Measurements from ENCODE around the gene MYOC. TPM values are rescaled to one million over a fixed set of nuclear protein-coding genes. Genes with fewer than 3 reads are reported as not detected.

MYOC gene
- total RNA-seq, 1 experiment from 2014 or later, result not detected

DNA sequence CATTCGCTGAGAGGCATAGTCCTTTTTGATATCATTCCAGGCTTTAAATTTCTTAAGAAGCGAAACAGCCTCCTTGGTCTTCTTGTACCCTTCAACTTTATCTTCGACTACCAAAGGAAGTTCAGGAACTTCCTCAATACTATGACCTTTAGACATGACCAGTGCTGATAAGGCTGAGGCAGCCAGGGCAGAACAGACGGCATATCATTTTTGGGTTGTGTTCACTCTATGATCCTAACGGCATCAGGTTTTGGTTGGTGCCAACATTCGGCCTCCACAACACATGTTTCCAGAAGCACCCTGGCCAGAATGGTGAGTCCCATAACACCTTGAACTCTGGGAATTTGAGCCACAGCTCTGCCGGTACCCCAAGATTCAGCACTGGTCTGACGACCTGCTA lies 31.4 kb upstream of the MYOC start:
- no peak for DNase-seq
- no peaks in the 10 kb centered on the region for H3K4me1 ChIP-seq
- H3K36me3 ChIP-seq (ENCODE audit: control insufficient read depth, insufficient read depth, low read length), result no peaks in the 10 kb centered on the region
- BruUV-seq (replicated peaks), result no TSS peak
- TF ChIP-seq, protein P1, sequence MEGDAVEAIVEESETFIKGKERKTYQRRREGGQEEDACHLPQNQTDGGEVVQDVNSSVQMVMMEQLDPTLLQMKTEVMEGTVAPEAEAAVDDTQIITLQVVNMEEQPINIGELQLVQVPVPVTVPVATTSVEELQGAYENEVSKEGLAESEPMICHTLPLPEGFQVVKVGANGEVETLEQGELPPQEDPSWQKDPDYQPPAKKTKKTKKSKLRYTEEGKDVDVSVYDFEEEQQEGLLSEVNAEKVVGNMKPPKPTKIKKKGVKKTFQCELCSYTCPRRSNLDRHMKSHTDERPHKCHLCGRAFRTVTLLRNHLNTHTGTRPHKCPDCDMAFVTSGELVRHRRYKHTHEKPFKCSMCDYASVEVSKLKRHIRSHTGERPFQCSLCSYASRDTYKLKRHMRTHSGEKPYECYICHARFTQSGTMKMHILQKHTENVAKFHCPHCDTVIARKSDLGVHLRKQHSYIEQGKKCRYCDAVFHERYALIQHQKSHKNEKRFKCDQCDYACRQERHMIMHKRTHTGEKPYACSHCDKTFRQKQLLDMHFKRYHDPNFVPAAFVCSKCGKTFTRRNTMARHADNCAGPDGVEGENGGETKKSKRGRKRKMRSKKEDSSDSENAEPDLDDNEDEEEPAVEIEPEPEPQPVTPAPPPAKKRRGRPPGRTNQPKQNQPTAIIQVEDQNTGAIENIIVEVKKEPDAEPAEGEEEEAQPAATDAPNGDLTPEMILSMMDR (IDR thresholded peaks at IDR 0.05; ENCODE audit: insufficient read depth in 1 of 2, low read depth in 1 of 2, low read length in 1 of 2, severe bottlenecking in 1 of 2, unreplicated experiment in 1 of 2), result no peak
- no peaks in the 10 kb centered on the region for H3K27me3 Mint-ChIP-seq (ENCODE audit: insufficient read depth, unreplicated experiment)
- ChIA-PET CTCF (no interaction called here), POLR2A (no interaction called here)
- intact Hi-C loops (cut with micrococcal nuclease; ENCODE audit: unreplicated experiment), result no loop called here
- no peaks in the 10 kb centered on the region for H3K9me3 Mint-ChIP-seq (ENCODE audit: unreplicated experiment)
- H3K4me1 Mint-ChIP-seq (ENCODE audit: low read depth, unreplicated experiment), result no peaks in the 10 kb centered on the region
- H3K27me3 ChIP-seq (replicated peaks; ENCODE audit: control insufficient read depth, insufficient read depth, low read length), result no peaks in the 10 kb centered on the region
- no peaks in the 10 kb centered on the region for H3K9me3 ChIP-seq
- no peaks in the 10 kb centered on the region for H3K36me3 Mint-ChIP-seq (ENCODE audit: insufficient read depth, unreplicated experiment)
- H3K4me3 ChIP-seq (ENCODE audit: low read depth, low read length), result no peak overlapping the region
- H3K27ac Mint-ChIP-seq (ENCODE audit: unreplicated experiment), result no peak overlapping the region
- H3K4me3 Mint-ChIP-seq (ENCODE audit: unreplicated experiment), result no peak overlapping the region

DNA sequence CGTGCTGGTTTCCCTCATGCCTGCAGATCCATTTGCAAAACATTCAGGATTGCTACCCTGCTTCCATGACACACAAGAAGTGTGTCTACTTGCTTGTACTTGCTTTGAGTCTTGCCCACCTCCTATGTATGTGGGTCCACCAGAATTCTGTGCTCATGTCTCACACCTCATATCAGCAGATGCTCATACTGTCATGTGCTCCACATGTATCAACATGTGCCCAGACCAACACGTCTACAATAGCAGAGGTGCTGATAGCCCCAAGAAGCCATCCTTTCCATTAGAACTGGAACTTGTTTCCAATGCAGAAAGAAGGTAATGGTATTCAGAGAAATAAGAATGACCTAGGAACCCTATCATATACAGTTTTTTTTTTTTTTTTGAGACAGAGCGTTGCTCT lies 27.9 kb upstream of the MYOC start:
- Mint-ChIP-seq H3K27me3 (ENCODE audit: insufficient read depth, unreplicated experiment) (peaks cover 3% of the 10 kb centered on the region), H3K9me3 (ENCODE audit: unreplicated experiment) (no peaks in the 10 kb centered on the region), H3K4me3 (ENCODE audit: unreplicated experiment) (no peak overlapping the region), H3K36me3 (ENCODE audit: insufficient read depth, unreplicated experiment) (no peaks in the 10 kb centered on the region), H3K4me1 (ENCODE audit: low read depth, unreplicated experiment) (no peaks in the 10 kb centered on the region), H3K27ac (ENCODE audit: unreplicated experiment) (no peak overlapping the region)
- ChIA-PET POLR2A (no interaction called here), CTCF (no interaction called here)
- TF ChIP-seq, protein P1 (IDR thresholded peaks at IDR 0.05; ENCODE audit: insufficient read depth in 1 of 2, low read depth in 1 of 2, low read length in 1 of 2, severe bottlenecking in 1 of 2, unreplicated experiment in 1 of 2), result no peak
- no peaks in the 10 kb centered on the region for H3K9me3 ChIP-seq
- BruUV-seq (replicated peaks), result no TSS peak
- intact Hi-C loops (cut with micrococcal nuclease; ENCODE audit: unreplicated experiment), result no loop called here
- H3K36me3 ChIP-seq (ENCODE audit: control insufficient read depth, insufficient read depth, low read length), result no peaks in the 10 kb centered on the region
- no peaks in the 10 kb centered on the region for H3K4me1 ChIP-seq
- H3K27me3 ChIP-seq (replicated peaks; ENCODE audit: control insufficient read depth, insufficient read depth, low read length), result no peaks in the 10 kb centered on the region
- no peak for DNase-seq
- H3K4me3 ChIP-seq (ENCODE audit: low read depth, low read length), result no peak overlapping the region

DNA sequence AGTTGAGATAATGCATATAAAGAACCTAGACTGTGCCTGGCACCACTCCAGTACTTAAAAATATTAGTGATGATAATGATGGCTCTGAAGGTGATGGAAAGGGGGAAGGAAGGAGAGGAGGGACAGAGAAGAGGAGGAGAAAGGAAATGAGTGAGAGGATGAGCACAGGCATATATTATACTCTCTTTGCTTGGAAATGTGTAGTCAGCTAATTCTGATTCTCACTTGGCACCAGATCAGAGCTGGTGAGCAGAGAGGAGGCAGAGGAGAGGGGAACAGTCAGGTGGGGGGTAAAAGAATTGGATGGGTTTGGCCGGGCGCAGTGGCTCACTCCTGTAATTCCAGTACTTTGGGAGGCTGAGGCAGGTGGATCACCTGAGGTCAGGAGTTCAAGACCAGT lies 24.3 kb upstream of the MYOC start:
- POLR2A ChIA-PET, result no interaction called here
- H3K27me3 ChIP-seq (replicated peaks; ENCODE audit: control insufficient read depth, insufficient read depth, low read length), result no peaks in the 10 kb centered on the region
- CTCF ChIA-PET, result no interaction called here

More for the DNA sequence above, 24.3 kb upstream of the MYOC start:
- H3K4me1 Mint-ChIP-seq (ENCODE audit: low read depth, unreplicated experiment), result no peaks in the 10 kb centered on the region
- TF ChIP-seq, protein P1 (IDR thresholded peaks at IDR 0.05; ENCODE audit: insufficient read depth in 1 of 2, low read depth in 1 of 2, low read length in 1 of 2, severe bottlenecking in 1 of 2, unreplicated experiment in 1 of 2), result no peak
- intact Hi-C loops (cut with micrococcal nuclease; ENCODE audit: unreplicated experiment), result no loop called here
- no peaks in the 10 kb centered on the region for H3K36me3 Mint-ChIP-seq (ENCODE audit: insufficient read depth, unreplicated experiment)
- DNase-seq, result no peak
- H3K9me3 ChIP-seq, result no peaks in the 10 kb centered on the region
- H3K4me3 ChIP-seq (ENCODE audit: low read depth, low read length), result no peak overlapping the region
- no TSS peak for BruUV-seq (replicated peaks)
- peaks cover 3% of the 10 kb centered on the region for H3K27me3 Mint-ChIP-seq (ENCODE audit: insufficient read depth, unreplicated experiment)
- H3K36me3 ChIP-seq (ENCODE audit: control insufficient read depth, insufficient read depth, low read length), result no peaks in the 10 kb centered on the region
- no peaks in the 10 kb centered on the region for H3K9me3 Mint-ChIP-seq (ENCODE audit: unreplicated experiment)
- H3K4me3 Mint-ChIP-seq (ENCODE audit: unreplicated experiment), result no peak overlapping the region
- H3K4me1 ChIP-seq, result no peaks in the 10 kb centered on the region
- H3K27ac Mint-ChIP-seq (ENCODE audit: unreplicated experiment), result no peak overlapping the region

Measured in Caco-2 (cell line).